ENCODE measurements around the gene BTD. TPM values are rescaled to one million over a fixed set of nuclear protein-coding genes. Genes with fewer than 3 reads are reported as not detected.

BTD gene, protein sequence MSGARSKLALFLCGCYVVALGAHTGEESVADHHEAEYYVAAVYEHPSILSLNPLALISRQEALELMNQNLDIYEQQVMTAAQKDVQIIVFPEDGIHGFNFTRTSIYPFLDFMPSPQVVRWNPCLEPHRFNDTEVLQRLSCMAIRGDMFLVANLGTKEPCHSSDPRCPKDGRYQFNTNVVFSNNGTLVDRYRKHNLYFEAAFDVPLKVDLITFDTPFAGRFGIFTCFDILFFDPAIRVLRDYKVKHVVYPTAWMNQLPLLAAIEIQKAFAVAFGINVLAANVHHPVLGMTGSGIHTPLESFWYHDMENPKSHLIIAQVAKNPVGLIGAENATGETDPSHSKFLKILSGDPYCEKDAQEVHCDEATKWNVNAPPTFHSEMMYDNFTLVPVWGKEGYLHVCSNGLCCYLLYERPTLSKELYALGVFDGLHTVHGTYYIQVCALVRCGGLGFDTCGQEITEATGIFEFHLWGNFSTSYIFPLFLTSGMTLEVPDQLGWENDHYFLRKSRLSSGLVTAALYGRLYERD
- 9.8 TPM for polyA plus RNA-seq (2013, experiment 1 of 2)
- polyA plus RNA-seq (2013, experiment 2 of 2): 9.6 TPM

GRCh38 chr3:15601399-15602145, at the start of gene BTD, which contains the start of gene HACL1:
TSS of gene BTD (plus strand) at chr3:15601745. CDS start at chr3:15635440, 33,695 bp downstream.
TSS of gene HACL1 (minus strand) at chr3:15601569. CDS start at chr3:15601463, 106 bp downstream.
- peak within 1 kb of the TSS; percentile 83 to 98 for H3K4me3 ChIP-seq (ENCODE audit: low read length in 2 of 2)
- H3K4ac ChIP-seq (ENCODE audit: low read length): no peak within 1 kb of the TSS
- H2BK5ac ChIP-seq (ENCODE audit: low read length): no peak within 1 kb of the TSS
- H3K27ac ChIP-seq (replicated peaks; ENCODE audit: low read length): peak within 1 kb of the TSS; percentile 94
- peak within 1 kb of the TSS; percentile 25 for H3K23ac ChIP-seq (ENCODE audit: low read depth, low read length, poor library complexity)
- H2AFZ ChIP-seq (ENCODE audit: low read length): peak within 1 kb of the TSS; percentile 91
- H3K9me3 ChIP-seq (replicated peaks in 1 of 2; ENCODE audit: control insufficient read depth in 2 of 2, insufficient read depth in 1 of 2, low read depth in 1 of 2, low read length in 2 of 2): peaks cover 3 to 6% of the 10 kb centered on the region in 2 donors
- H2BK12ac ChIP-seq (ENCODE audit: low read length): no peak within 1 kb of the TSS
- H2BK120ac ChIP-seq (ENCODE audit: low read depth, low read length): no peak within 1 kb of the TSS
- peak within 1 kb of the TSS; percentile 78 for H3K9ac ChIP-seq (ENCODE audit: low read depth, low read length, poor library complexity)
- WGBS, 2 donors (ENCODE audit: extremely low coverage in 2 of 2, insufficient read length in 2 of 2, insufficient replicate concordance in 1 of 2): no CpG with 5 or more reads among the region's 61 CpGs
- peak within 1 kb of the TSS; percentile 18 for H3K18ac ChIP-seq (ENCODE audit: low read length)
- H3K79me1 ChIP-seq (ENCODE audit: low read depth, low read length): peaks cover 4% of the 10 kb centered on the region
- H2BK15ac ChIP-seq (ENCODE audit: low read length): no peak within 1 kb of the TSS
- H3K36me3 ChIP-seq (replicated peaks in 1 of 2; ENCODE audit: control insufficient read depth in 2 of 2, insufficient read depth in 2 of 2, low read length in 2 of 2): peaks cover 8 to 37% of the 10 kb centered on the region in 2 donors
- H3K4me2 ChIP-seq (ENCODE audit: insufficient read depth, low read length, poor library complexity, severe bottlenecking): peak within 1 kb of the TSS; percentile 61
- H4K8ac ChIP-seq (ENCODE audit: low read depth, low read length): no peak within 1 kb of the TSS
- no peak within 1 kb of the TSS for H4K91ac ChIP-seq (ENCODE audit: low read depth, low read length, poor library complexity)
- peaks cover 4% of the 10 kb centered on the region in 2 donors for H3K4me1 ChIP-seq (ENCODE audit: control insufficient read depth in 2 of 2, insufficient read depth in 1 of 2, low read depth in 1 of 2, low read length in 2 of 2)
- no peak within 1 kb of the TSS for H2AK5ac ChIP-seq (ENCODE audit: low read depth, low read length)
- no peaks in the 10 kb centered on the region for H3K27me3 ChIP-seq (ENCODE audit: control insufficient read depth in 3 of 3, insufficient read depth in 3 of 3, low read depth in 1 of 3, low read length in 3 of 3)
- peak; percentile 100 for DNase-seq (ENCODE audit: low spot score)
- no peak within 1 kb of the TSS for H3K14ac ChIP-seq (ENCODE audit: low read length)

- H3K18ac ChIP-seq (ENCODE audit: low read length): no peak overlapping the region
- H2BK15ac ChIP-seq (ENCODE audit: low read length): no peak overlapping the region
- H3K4me1 ChIP-seq (ENCODE audit: control insufficient read depth in 2 of 2, insufficient read depth in 1 of 2, low read depth in 1 of 2, low read length in 2 of 2): no peaks in the 10 kb centered on the region
- no peak overlapping the region for H3K4ac ChIP-seq (ENCODE audit: low read length)
- H3K4me3 ChIP-seq (ENCODE audit: low read length in 2 of 2): no peak overlapping the region
- H3K9me3 ChIP-seq (replicated peaks in 1 of 2; ENCODE audit: control insufficient read depth in 2 of 2, insufficient read depth in 1 of 2, low read depth in 1 of 2, low read length in 2 of 2): no peaks in the 10 kb centered on the region
- H2AFZ ChIP-seq (ENCODE audit: low read length): no peak overlapping the region
- H3K4me2 ChIP-seq (ENCODE audit: insufficient read depth, low read length, poor library complexity, severe bottlenecking): no peak overlapping the region
- H3K9ac ChIP-seq (ENCODE audit: low read depth, low read length, poor library complexity): no peak overlapping the region
- H3K36me3 ChIP-seq (replicated peaks in 1 of 2; ENCODE audit: control insufficient read depth in 2 of 2, insufficient read depth in 2 of 2, low read length in 2 of 2): peaks cover 5 to 6% of the 10 kb centered on the region in 2 donors
- H2BK5ac ChIP-seq (ENCODE audit: low read length): no peak overlapping the region
- WGBS, 2 donors (ENCODE audit: extremely low coverage in 2 of 2, insufficient read length in 2 of 2, insufficient replicate concordance in 1 of 2): no CpG with 5 or more reads among the region's 1 CpG
- H4K91ac ChIP-seq (ENCODE audit: low read depth, low read length, poor library complexity): no peak overlapping the region
- H3K79me1 ChIP-seq (ENCODE audit: low read depth, low read length): no peaks in the 10 kb centered on the region
- no peak overlapping the region for H3K14ac ChIP-seq (ENCODE audit: low read length)
- H2AK5ac ChIP-seq (ENCODE audit: low read depth, low read length): no peak overlapping the region
- no peak overlapping the region for H3K27ac ChIP-seq (replicated peaks; ENCODE audit: low read length)
- no peak for DNase-seq (ENCODE audit: low spot score)
- H4K8ac ChIP-seq (ENCODE audit: low read depth, low read length): no peak overlapping the region
- no peaks in the 10 kb centered on the region for H3K27me3 ChIP-seq (ENCODE audit: control insufficient read depth in 3 of 3, insufficient read depth in 3 of 3, low read depth in 1 of 3, low read length in 3 of 3)
- H2BK12ac ChIP-seq (ENCODE audit: low read length): no peak overlapping the region
- H3K23ac ChIP-seq (ENCODE audit: low read depth, low read length, poor library complexity): no peak overlapping the region
- H2BK120ac ChIP-seq (ENCODE audit: low read depth, low read length): no peak overlapping the region
These were observed 49.6 kb upstream of the BTD start for GRCh38 chr3:15551902-15552301.

DNA sequence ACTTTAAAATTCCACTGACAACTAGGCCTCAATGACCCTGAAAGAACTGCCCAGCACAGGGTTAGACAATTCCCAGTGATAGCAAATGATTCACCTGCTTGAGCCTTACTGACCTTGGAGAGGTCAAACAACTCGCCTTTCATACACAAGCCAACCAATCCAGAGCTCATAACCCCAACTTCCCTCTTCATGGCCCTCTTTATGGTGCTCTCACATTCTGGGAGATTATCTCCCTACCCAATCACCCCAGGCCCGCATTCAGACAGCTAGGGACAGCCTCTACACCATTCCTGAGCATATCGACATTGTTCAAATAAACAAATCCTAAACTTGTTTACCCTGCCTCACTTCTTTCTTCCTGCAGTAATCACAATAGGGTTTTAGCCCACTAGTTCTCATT, 47.8 kb upstream of the BTD start:
- Histone ChIP-seq H3K4me3 (ENCODE audit: low read length in 2 of 2) (no peak overlapping the region), H2AFZ (ENCODE audit: low read length) (no peak overlapping the region), H3K79me1 (ENCODE audit: low read depth, low read length) (no peaks in the 10 kb centered on the region), H3K4me1 (ENCODE audit: control insufficient read depth in 2 of 2, insufficient read depth in 1 of 2, low read depth in 1 of 2, low read length in 2 of 2) (no peaks in the 10 kb centered on the region), H3K9me3 (replicated peaks in 1 of 2; ENCODE audit: control insufficient read depth in 2 of 2, insufficient read depth in 1 of 2, low read depth in 1 of 2, low read length in 2 of 2) (no peaks in the 10 kb centered on the region), H4K8ac (ENCODE audit: low read depth, low read length) (no peak overlapping the region), H3K14ac (ENCODE audit: low read length) (no peak overlapping the region), H3K9ac (ENCODE audit: low read depth, low read length, poor library complexity) (no peak overlapping the region), H3K23ac (ENCODE audit: low read depth, low read length, poor library complexity) (no peak overlapping the region), H2AK5ac (ENCODE audit: low read depth, low read length) (no peak overlapping the region), H3K4ac (ENCODE audit: low read length) (no peak overlapping the region), H2BK12ac (ENCODE audit: low read length) (no peak overlapping the region), H2BK120ac (ENCODE audit: low read depth, low read length) (no peak overlapping the region), H3K27me3 (ENCODE audit: control insufficient read depth in 3 of 3, insufficient read depth in 3 of 3, low read depth in 1 of 3, low read length in 3 of 3) (no peaks in the 10 kb centered on the region), H3K36me3 (replicated peaks in 1 of 2; ENCODE audit: control insufficient read depth in 2 of 2, insufficient read depth in 2 of 2, low read length in 2 of 2) (peaks cover 5 to 6% of the 10 kb centered on the region in 2 donors), H2BK5ac (ENCODE audit: low read length) (no peak overlapping the region), H3K18ac (ENCODE audit: low read length) (no peak overlapping the region), H2BK15ac (ENCODE audit: low read length) (no peak overlapping the region), H3K4me2 (ENCODE audit: insufficient read depth, low read length, poor library complexity, severe bottlenecking) (no peak overlapping the region), H4K91ac (ENCODE audit: low read depth, low read length, poor library complexity) (no peak overlapping the region), H3K27ac (replicated peaks; ENCODE audit: low read length) (no peak overlapping the region)
- no peak for DNase-seq (ENCODE audit: low spot score)
- WGBS, 2 donors (ENCODE audit: extremely low coverage in 2 of 2, insufficient read length in 2 of 2, insufficient replicate concordance in 1 of 2): no CpG with 5 or more reads among the region's 3 CpGs

DNA sequence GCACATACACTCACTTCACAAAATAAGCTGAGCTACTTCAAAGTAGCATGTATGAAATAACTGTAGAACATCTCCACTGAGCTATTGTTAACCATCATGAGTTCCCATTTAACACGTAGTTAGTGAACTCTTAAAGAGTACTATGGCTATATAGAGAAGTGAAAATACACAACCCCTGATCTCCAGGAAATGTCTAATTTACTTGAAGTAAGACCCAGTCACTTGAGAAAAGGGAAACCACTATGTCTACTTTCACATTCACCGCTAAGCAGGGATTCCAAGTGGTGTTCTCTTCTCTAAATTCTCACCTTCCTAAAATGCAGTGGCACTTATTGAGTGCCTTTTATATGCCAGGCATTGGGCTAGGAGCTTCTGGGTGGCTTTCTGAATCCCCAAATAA, 45.0 kb upstream of the BTD start:
- Histone ChIP-seq H3K27me3 (ENCODE audit: control insufficient read depth in 3 of 3, insufficient read depth in 3 of 3, low read depth in 1 of 3, low read length in 3 of 3) (no peaks in the 10 kb centered on the region), H2BK5ac (ENCODE audit: low read length) (no peak overlapping the region), H3K9ac (ENCODE audit: low read depth, low read length, poor library complexity) (no peak overlapping the region), H3K36me3 (replicated peaks in 1 of 2; ENCODE audit: control insufficient read depth in 2 of 2, insufficient read depth in 2 of 2, low read length in 2 of 2) (peaks cover 8 to 18% of the 10 kb centered on the region in 2 donors), H2BK120ac (ENCODE audit: low read depth, low read length) (no peak overlapping the region), H2AK5ac (ENCODE audit: low read depth, low read length) (no peak overlapping the region), H4K91ac (ENCODE audit: low read depth, low read length, poor library complexity) (no peak overlapping the region), H3K9me3 (replicated peaks in 1 of 2; ENCODE audit: control insufficient read depth in 2 of 2, insufficient read depth in 1 of 2, low read depth in 1 of 2, low read length in 2 of 2) (no peaks in the 10 kb centered on the region), H2AFZ (ENCODE audit: low read length) (no peak overlapping the region), H3K4ac (ENCODE audit: low read length) (no peak overlapping the region), H3K4me3 (ENCODE audit: low read length in 2 of 2) (no peak overlapping the region), H2BK12ac (ENCODE audit: low read length) (no peak overlapping the region), H3K4me1 (ENCODE audit: control insufficient read depth in 2 of 2, insufficient read depth in 1 of 2, low read depth in 1 of 2, low read length in 2 of 2) (peaks cover 0 to 2% of the 10 kb centered on the region in 2 donors), H3K23ac (ENCODE audit: low read depth, low read length, poor library complexity) (no peak overlapping the region), H3K79me1 (ENCODE audit: low read depth, low read length) (no peaks in the 10 kb centered on the region), H4K8ac (ENCODE audit: low read depth, low read length) (no peak overlapping the region), H3K18ac (ENCODE audit: low read length) (no peak overlapping the region), H3K4me2 (ENCODE audit: insufficient read depth, low read length, poor library complexity, severe bottlenecking) (no peak overlapping the region), H3K14ac (ENCODE audit: low read length) (no peak overlapping the region), H2BK15ac (ENCODE audit: low read length) (no peak overlapping the region), H3K27ac (replicated peaks; ENCODE audit: low read length) (no peak overlapping the region)
- no peak for DNase-seq (ENCODE audit: low spot score)
- no CpG with 5 or more reads among the region's 2 CpGs for WGBS, 2 donors (ENCODE audit: extremely low coverage in 2 of 2, insufficient read length in 2 of 2, insufficient replicate concordance in 1 of 2)
